ENCODE data around the gene ECT2L.

GRCh38 chr6:138797806-138798446 is 2.0 kb downstream of the ECT2L start:
- TF ChIP-seq CTCF (conservative IDR thresholded peaks at IDR 0.05) = no peak
- TF ChIP-seq EZH2 (IDR thresholded peaks at IDR 0.05; ENCODE audit: low read depth) = no peak

All from PC-9 (cell line).